DLD1 (cell line): ENCODE data around the gene NF2.

Source experiments
- in situ Hi-C: cut with HindIII; loops from 2 replicates; pipeline ENCODE4 v1.10.0; 2017; ENCODE audit warnings: low sequenced_read_pairs

NF2 gene

GRCh38 chr22:29661336-29661735, 57.9 kb downstream of the NF2 start:
- in situ Hi-C loops, result no loop called here

- in situ Hi-C loops, result no loop called here
These were observed 59.9 kb downstream of the NF2 start for GRCh38 chr22:29663180-29663821.

- in situ Hi-C loops, result no loop called here
These were observed 62.1 kb downstream of the NF2 start for GRCh38 chr22:29665486-29665885.

GRCh38 chr22:29668673-29669072, 65.2 kb downstream of the NF2 start:
- in situ Hi-C loops, result no loop called here

GRCh38 chr22:29670626-29671025, 67.2 kb downstream of the NF2 start:
- in situ Hi-C loops, result no loop called here

GRCh38 chr22:29673361-29674066, 70.1 kb downstream of the NF2 start:
- in situ Hi-C loops, result no loop called here

- in situ Hi-C loops, result no loop called here
These were observed 70.7 kb downstream of the NF2 start for GRCh38 chr22:29674121-29674520.

GRCh38 chr22:29679316-29679715, 75.9 kb downstream of the NF2 start:
- in situ Hi-C loops, result loop anchor here (25.0 kb wide), 1 partner anchor 108 kb away; no protein-coding TSS in a partner anchor

GRCh38 chr22:29683536-29683935, 80.1 kb downstream of the NF2 start:
- in situ Hi-C loops, result loop anchor here (25.0 kb wide), 1 partner anchor 104 kb away; no protein-coding TSS in a partner anchor

GRCh38 chr22:29684244-29684643, 80.8 kb downstream of the NF2 start:
- in situ Hi-C loops, result loop anchor here (25.0 kb wide), 1 partner anchor 103 kb away; no protein-coding TSS in a partner anchor

- in situ Hi-C loops, result loop anchor here (25.0 kb wide), 1 partner anchor 98 kb away; no protein-coding TSS in a partner anchor
These were observed 85.9 kb downstream of the NF2 start for GRCh38 chr22:29689206-29689879.

GRCh38 chr22:29689880-29690213, 86.4 kb downstream of the NF2 start:
- in situ Hi-C loops, result loop anchor here (25.0 kb wide), 1 partner anchor 97 kb away; no protein-coding TSS in a partner anchor

- in situ Hi-C loops, result loop anchor here (25.0 kb wide), 1 partner anchor 97 kb away; no protein-coding TSS in a partner anchor
These were observed 87.0 kb downstream of the NF2 start for GRCh38 chr22:29690476-29690875.

- in situ Hi-C loops, result loop anchor here (25.0 kb wide), 1 partner anchor 96 kb away; no protein-coding TSS in a partner anchor
These were observed 88.3 kb downstream of the NF2 start for GRCh38 chr22:29691636-29692326.

- in situ Hi-C loops, result loop anchor here (25.0 kb wide), 1 partner anchor 95 kb away; no protein-coding TSS in a partner anchor
These were observed 88.9 kb downstream of the NF2 start for GRCh38 chr22:29692327-29692640.

GRCh38 chr22:29693161-29693560, 89.7 kb downstream of the NF2 start:
- in situ Hi-C loops, result loop anchor here (25.0 kb wide), 1 partner anchor 94 kb away; no protein-coding TSS in a partner anchor

- in situ Hi-C loops, result loop anchor here (25.0 kb wide), 1 partner anchor 94 kb away; no protein-coding TSS in a partner anchor
These were observed 90.2 kb downstream of the NF2 start for GRCh38 chr22:29693671-29694070.

- in situ Hi-C loops, result loop anchor here (25.0 kb wide), 1 partner anchor 92 kb away; no protein-coding TSS in a partner anchor
These were observed 91.9 kb downstream of the NF2 start for GRCh38 chr22:29695129-29695926.

GRCh38 chr22:29697853-29698598, 94.6 kb downstream of the NF2 start:
- in situ Hi-C loops, result loop anchor here (25.0 kb wide), 1 partner anchor 89 kb away; no protein-coding TSS in a partner anchor
